ENCODE data around the gene A2M. TPM values are rescaled to one million over a fixed set of nuclear protein-coding genes. Genes with fewer than 3 reads are reported as not detected.

The A2M gene
- total RNA-seq, 3 donors from 2014 or later: 276 to 457 (median 281) TPM

GRCh38 chr12:9077152-9078031 lies 38.3 kb downstream of the A2M start:
- no peak for DNase-seq (ENCODE audit: low spot score in 2 of 2)
- TF ChIP-seq POLR2A (IDR thresholded peaks at IDR 0.05): no peak
- TF ChIP-seq CTCF (IDR thresholded peaks at IDR 0.05): no peak
- no peak for TF ChIP-seq POLR2AphosphoS5 (IDR thresholded peaks at IDR 0.05)
- Histone ChIP-seq H3K4me3 (no peak overlapping the region), H3K4me1 (no peaks in the 10 kb centered on the region), H3K9me3 (no peaks in the 10 kb centered on the region), H3K27me3 (no peaks in the 10 kb centered on the region), H3K27ac (no peak overlapping the region), H3K36me3 (peaks cover 12% of the 10 kb centered on the region)
- intact Hi-C loops (cut with DNase I; ENCODE audit: low total_unique reads): no loop called here

GRCh38 chr12:9076733-9077132 lies 39.0 kb downstream of the A2M start:
- intact Hi-C loops (cut with DNase I; ENCODE audit: low total_unique reads): no loop called here
- TF ChIP-seq POLR2AphosphoS5 (IDR thresholded peaks at IDR 0.05) (no peak), CTCF (IDR thresholded peaks at IDR 0.05) (no peak), POLR2A (IDR thresholded peaks at IDR 0.05) (no peak)
- Histone ChIP-seq H3K4me1 (no peaks in the 10 kb centered on the region), H3K27ac (no peak overlapping the region), H3K4me3 (no peak overlapping the region), H3K9me3 (no peaks in the 10 kb centered on the region), H3K36me3 (peaks cover 16% of the 10 kb centered on the region), H3K27me3 (no peaks in the 10 kb centered on the region)
- no peak for DNase-seq (ENCODE audit: low spot score in 2 of 2)

- Histone ChIP-seq H3K4me1 (no peaks in the 10 kb centered on the region), H3K36me3 (peaks cover 16% of the 10 kb centered on the region), H3K27ac (no peak overlapping the region), H3K9me3 (no peaks in the 10 kb centered on the region), H3K27me3 (no peaks in the 10 kb centered on the region), H3K4me3 (no peak overlapping the region)
- intact Hi-C loops (cut with DNase I; ENCODE audit: low total_unique reads): no loop called here
- TF ChIP-seq POLR2A (IDR thresholded peaks at IDR 0.05) (no peak), POLR2AphosphoS5 (IDR thresholded peaks at IDR 0.05) (no peak), CTCF (IDR thresholded peaks at IDR 0.05) (no peak)
- no peak for DNase-seq (ENCODE audit: low spot score in 2 of 2)
These were observed 40.6 kb downstream of the A2M start for GRCh38 chr12:9075138-9075535.

GRCh38 chr12:9074484-9075137 lies 41.1 kb downstream of the A2M start:
- Histone ChIP-seq H3K36me3 (peaks cover 16% of the 10 kb centered on the region), H3K27ac (no peak overlapping the region), H3K4me1 (no peaks in the 10 kb centered on the region), H3K27me3 (no peaks in the 10 kb centered on the region), H3K4me3 (no peak overlapping the region), H3K9me3 (no peaks in the 10 kb centered on the region)
- DNase-seq (ENCODE audit: low spot score in 2 of 2): no peak
- intact Hi-C loops (cut with DNase I; ENCODE audit: low total_unique reads): no loop called here
- no peak for TF ChIP-seq CTCF (IDR thresholded peaks at IDR 0.05)
- no peak for TF ChIP-seq POLR2A (IDR thresholded peaks at IDR 0.05)
- TF ChIP-seq POLR2AphosphoS5 (IDR thresholded peaks at IDR 0.05): no peak

GRCh38 chr12:9073076-9073475 lies 42.6 kb downstream of the A2M start:
- Histone ChIP-seq H3K36me3 (peaks cover 16% of the 10 kb centered on the region), H3K27me3 (no peaks in the 10 kb centered on the region), H3K4me1 (no peaks in the 10 kb centered on the region), H3K9me3 (no peaks in the 10 kb centered on the region), H3K4me3 (no peak overlapping the region), H3K27ac (no peak overlapping the region)
- intact Hi-C loops (cut with DNase I; ENCODE audit: low total_unique reads): no loop called here
- no peak for DNase-seq (ENCODE audit: low spot score in 2 of 2)
- TF ChIP-seq POLR2AphosphoS5 (IDR thresholded peaks at IDR 0.05): no peak
- no peak for TF ChIP-seq CTCF (IDR thresholded peaks at IDR 0.05)
- no peak for TF ChIP-seq POLR2A (IDR thresholded peaks at IDR 0.05)
